RPMI7951 (cell line): ENCODE results near the gene ZPLD1. TPM values are rescaled to one million over a fixed set of nuclear protein-coding genes. Genes with fewer than 3 reads are reported as not detected.

Source experiments
- DNase-seq: peaks from one replicate; pipeline ENCODE4 v3.0.0-alpha.2; 2012; ENCODE audit warnings: low read depth
- total RNA-seq: library from RNA; depleted of rRNA; stranded (reverse); fragments of >200 nt; shearing (Covaris generic); gene quantifications from 2 replicates; pipeline ENCODE4 v1.2.3, GENCODE V29; 2014; rRNA removed

Gene ZPLD1
- 0.20 TPM in 1 of 2 replicates, not detected in the other for total RNA-seq

DNA sequence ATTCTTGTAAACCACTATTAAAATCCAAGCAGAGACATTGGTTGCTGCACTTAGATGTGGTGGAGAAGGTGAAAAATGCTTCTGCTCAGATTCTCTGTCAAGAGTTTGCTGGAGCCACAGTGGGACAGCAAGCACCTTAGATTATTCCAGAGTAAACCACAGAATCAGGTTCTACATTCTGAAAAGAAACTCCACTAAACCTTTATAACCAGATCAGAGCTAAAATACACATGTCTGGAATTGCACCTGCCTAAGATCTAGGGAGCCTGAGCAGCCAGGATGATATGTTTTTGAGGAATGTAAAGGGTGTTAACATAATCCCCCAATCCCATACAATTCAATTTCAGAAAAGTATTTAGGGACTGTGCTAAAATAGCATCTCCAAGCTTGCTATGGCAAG, at the start of gene ZPLD1:
ZPLD1 (plus strand) TSS at position 301 of the 400 bp plus-strand sequence. CDS start 3,473 bp downstream, outside the sequence.
- DNase-seq: no peak

DNA sequence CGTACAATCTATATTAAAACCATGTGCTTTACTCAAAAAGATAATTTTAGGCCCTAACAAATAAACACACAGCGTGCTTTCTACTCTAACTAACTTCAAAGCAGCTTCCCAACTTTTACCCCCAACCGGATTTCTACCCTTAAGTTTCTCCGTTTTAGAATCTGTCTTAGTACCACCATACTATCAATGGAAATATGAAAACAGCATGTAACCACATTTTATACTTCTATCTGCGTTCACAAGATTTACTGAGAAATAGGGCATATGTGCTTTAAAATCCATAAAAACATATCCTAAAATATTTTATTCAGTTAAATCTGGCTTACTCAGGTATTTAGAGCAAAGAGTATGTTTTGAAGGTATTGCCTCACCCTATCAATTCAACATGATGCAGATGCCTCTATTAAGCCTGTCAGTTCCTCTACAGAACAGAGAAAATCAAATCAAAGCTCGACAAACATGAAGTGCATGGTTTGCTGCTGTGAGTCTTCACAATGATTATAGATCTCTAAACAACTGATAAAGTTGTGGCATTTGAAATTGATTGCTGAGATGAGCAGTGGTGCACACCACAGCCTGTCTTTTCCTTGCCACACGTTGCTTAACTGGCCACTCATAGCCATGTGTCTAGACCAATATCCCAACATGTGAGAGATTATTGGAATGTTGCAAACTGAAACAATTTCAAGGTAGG, 44.5 kb upstream of the ZPLD1 start:
- DNase-seq: no peak

DNA sequence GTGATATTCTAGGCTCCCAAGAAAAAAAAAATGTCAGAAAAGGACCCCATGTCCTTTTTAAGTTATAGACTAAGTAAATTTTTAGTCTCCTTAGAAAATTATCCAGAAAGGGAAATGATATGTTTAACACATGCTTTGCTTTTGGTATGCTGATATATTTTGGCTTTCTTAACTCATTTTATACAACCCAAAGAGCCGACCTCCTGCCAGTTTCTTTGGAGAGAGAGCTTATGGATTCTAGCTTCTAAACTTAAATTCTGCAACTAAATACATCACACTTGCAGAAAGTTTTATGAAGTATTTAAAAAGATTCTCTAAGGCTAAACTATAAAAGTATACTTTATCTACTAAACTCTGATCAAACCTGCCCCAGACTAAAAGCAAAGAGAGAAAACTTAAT, 43.9 kb upstream of the ZPLD1 start:
- DNase-seq: no peak

DNA sequence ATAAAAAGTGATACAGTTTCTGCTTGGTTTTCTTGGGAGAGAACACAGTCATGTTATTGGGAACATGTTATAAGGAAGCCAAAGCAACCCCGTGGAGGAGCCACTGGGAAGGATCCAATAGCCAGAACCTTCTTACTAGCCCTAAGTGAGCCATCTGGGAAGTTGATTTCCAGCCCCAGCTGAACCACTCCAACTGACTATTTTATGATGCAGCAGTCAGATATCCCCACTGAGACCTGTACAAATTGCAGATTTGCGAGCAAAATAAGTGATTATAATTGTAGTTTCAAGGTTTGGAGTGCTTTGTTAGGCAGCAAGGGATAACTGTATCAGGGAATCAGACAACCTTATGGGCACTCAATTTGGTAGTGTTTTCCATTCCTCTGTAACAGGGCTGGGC, 43.3 kb upstream of the ZPLD1 start:
- DNase-seq: no peak

DNA sequence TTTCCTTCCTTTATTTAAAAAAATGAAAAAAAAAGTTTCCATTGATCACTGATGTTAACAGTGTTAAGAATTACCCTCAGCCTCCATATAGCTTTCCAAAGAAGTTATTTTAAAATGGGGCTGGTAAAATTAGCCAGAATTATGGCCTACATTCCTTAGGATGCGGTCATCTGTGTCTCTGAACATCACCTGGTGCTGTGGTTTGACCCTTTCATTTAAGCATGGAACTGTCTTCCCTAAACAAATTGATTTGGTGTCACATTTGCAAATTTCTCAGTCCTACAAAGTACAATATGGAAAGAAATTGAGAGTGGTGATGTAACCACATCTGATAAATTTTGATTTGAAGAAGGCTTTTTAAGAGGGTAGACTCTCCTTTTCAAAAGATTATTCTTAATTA, 40.3 kb upstream of the ZPLD1 start:
- no peak for DNase-seq

DNA sequence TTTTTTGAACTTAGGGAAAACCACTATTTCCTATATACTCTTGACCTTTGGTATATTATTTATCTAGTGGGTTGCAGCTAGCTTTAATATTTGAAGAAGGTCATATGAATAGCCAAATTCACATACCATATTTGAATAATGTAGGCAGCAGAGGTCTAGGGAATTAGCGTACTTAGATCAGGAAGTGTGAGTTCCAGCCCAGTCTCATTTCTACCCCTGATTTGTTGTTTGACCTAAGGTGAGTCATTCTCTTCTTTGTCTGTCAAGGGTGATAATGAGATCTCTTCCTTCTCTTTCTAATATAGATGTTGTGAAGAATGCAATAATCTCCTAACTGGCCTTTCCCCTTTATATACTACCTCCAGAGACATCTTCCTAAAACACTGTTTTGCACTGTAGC, 36.6 kb upstream of the ZPLD1 start:
- DNase-seq: no peak

DNA sequence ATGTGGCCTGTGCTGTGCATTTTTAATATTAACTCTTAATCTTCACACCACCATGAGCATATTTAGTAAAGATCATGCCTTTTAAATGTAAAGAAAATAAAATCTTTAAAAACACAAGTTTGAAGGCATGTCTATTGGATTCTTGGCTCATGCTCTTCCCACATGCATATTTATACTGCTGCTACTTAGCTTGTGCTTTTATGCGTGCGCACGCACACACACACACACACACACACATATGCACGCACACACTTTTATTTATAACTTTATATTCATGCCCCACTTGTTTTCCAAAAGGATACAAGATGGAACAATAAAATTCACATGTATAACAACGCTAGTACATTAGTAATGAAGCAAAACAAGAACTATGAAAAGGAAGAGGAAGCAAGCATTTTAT, 36.1 kb upstream of the ZPLD1 start:
- DNase-seq: no peak

DNA sequence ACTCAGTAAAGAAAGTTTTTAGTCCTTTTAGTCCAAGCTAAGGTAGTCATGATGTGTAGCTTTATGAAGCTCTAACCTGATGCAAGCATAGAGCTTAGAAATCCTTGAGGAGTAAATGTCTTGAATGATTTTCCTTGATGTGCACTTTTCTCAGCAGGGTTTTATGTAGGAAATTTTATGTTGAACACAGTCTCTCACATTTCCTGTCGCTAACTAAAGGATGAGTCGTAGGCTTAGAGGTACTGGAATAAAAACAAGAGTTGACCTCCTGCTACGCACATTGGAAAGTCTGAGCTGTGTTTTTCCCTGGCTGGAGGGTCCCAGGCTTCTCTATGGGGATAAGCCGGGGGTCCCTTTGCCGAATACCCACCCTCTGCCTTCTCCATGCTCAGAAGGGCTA, 34.7 kb upstream of the ZPLD1 start:
- peak; percentile 38 for DNase-seq

DNA sequence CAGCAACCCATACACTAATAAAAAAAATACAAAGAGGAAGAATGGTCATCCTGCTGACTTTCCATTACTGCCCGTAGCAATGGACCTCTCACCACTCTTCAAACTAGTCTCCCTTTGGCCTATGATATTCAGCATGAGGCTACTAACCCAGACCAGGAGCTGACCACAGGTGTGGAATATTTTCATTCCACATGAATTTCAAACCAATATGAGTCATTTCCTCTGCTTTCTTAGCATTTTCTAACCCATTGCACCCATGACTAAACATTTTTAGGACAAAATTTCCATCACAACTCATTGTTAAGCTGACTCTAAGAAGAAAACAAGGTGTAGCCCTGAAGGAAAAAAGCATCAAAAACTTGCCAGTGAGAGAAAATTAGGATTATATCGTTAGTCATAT, 34.0 kb upstream of the ZPLD1 start:
- DNase-seq: peak; percentile 92

DNA sequence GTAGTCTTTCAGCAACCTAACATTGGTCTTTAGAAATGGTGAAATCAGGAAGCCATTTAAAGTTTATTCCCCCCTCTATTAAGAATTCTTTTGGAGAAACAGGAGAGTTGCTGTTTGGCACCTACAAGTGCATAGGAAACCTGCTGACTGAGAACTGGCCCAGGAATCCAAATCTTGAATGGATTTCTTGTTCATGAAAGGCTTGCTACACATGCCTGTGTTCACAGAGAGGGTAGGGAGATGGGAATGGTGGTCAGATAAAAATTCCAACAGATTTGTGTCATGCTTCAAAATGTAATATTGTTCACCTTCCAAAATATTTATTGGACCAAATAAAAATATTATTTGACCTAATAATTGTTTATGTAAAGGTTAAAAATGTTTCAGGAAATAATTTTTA, 24.2 kb upstream of the ZPLD1 start:
- DNase-seq: no peak

DNA sequence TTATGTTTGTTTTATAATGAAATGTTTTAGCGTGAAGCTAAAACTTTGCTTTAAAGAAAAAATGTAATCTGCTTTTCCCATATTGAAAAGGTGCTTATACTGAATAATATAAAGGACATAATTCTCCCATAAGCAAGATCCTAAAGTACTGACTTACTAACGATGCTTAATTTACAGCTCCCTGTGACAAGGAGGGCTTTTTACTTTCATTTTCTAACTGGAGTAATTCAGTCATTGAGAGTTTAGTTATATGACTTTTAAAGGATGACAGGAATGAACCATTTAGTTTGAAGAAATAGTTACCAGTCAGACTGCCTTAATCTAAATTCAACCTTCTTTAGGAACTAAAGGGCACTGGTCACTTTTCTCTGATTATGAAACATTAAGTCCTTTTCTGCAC, 19.3 kb upstream of the ZPLD1 start:
- DNase-seq: peak; percentile 43

DNA sequence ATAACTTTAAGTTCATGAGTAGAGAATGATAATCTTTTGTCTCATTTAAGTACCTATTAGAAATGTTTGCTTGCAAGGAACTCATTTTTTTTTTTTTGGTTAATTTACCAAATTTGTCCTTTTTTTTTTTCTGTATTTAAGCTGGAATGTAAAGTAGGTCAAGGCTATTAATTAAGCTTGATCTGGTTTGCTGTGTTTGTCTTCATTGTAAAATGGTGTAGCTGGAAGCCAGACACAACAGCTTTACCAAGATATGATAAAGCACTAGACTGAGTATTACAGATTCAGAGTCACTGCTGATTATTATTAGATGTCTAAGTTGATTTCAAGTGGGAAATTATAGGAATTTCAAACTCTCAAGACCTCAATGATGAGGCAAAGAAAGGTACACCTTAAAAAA, 15.0 kb upstream of the ZPLD1 start:
- no peak for DNase-seq

DNA sequence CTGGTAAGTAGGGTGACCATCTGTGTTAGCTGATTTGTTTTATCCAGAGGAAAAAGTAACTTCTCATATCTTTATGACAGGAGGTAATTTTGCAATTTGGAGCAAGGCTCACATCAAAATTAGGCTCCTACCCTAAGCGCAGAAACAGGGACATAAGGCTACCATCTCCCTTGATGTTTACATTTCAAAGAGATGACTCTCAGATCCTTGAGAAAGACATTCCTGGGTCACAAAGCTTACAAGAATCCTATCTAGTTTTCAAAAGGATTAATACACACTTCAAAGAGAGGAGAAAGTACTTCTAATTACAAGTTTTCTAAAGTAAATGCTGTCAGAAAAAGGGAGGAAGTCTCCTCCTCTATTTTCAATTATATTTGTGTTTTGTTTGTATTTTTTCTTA, 7.0 kb downstream of the ZPLD1 start:
- DNase-seq: no peak

DNA sequence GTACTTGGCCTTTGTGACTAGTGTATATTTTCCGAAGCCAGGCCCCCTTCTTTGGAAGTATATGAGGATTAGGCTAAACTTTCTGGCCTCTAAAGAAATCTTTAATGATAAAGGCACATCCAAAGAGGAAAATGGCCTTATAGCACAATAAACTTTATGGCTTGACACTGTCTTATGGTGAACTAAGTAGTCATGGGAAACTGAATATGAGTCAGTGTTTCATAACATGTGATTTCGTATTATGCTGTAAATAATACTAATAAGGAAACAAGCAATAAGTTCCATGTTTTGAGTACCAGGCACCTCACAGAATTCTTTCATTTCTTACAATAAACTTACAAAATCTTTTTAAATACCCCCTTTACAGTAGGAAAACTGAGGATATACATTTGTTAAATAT, 8.2 kb downstream of the ZPLD1 start:
- DNase-seq: no peak

DNA sequence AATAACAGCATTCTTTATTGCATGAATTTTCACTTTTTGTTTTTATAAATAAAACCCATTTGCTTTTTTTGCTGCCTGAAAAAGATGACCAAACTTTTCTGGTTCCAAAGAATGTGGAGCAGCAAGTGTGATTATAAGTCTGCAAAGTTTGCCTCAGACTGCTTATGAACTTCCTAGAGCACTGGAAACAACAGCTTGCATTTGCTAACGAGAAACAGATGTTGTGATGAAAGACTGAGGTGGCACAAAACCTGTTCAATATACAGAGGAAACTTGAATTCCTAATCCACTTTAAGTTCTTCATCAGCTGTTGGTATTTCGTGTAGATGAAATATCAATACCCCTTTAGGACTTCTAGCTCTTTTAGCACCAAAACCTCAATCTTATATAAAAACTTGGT, 9.3 kb downstream of the ZPLD1 start:
- DNase-seq: peak; percentile 74

DNA sequence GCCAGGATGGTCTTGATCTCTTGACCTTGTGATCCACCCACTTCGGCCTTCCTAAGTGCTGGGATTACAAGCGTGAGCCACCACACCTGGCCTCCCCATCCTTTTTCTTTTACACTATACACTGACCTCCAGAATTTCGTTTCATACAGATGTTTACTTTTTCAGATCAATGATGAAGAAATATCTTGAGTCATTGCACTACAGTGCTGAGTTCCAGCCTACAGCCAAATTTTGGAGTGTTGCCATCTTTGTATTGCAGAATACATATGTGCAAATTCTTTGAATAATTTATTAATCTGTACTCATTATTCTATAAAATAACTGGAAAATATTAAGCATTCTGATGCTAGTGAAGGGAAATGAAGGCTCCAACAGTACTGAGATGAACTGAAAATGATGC, 12.5 kb downstream of the ZPLD1 start:
- DNase-seq: peak; percentile 6

DNA sequence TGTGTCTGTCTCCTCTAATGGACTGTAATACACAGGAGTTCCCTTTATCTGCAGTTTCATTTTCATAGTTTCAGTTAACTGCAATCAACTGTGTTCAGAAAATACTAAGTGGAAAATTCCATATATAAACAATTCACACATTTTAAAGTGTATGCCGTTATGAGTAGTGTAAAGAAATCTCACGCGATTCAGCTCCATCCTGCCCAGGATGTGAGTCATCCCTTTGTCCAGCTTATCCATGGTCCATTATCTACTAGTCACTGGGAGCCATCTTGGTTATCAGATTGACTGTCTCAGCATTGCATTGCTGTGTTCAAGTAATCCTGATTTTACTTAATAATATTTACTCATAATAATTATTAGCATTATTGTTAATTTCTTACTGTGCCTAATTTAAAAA, 14.5 kb downstream of the ZPLD1 start:
- DNase-seq: peak; percentile 87

DNA sequence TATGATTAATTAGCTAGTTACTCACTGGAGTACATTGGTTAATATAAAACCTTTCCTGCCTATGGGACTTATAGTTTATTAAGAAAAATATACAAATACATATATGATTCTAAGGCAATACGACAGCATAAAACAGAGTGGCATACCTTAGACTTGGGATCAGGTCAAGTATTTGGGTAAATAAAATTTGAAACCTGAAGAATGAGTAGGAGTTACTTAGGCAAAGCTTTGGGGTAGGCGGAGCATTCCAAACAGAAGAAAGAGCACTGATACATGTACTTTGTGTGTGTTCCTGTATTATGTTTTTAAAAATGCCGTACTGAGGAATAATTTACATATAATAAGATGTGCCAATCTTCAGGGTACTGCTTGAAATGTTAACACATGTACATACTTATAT, 15.1 kb downstream of the ZPLD1 start:
- no peak for DNase-seq

DNA sequence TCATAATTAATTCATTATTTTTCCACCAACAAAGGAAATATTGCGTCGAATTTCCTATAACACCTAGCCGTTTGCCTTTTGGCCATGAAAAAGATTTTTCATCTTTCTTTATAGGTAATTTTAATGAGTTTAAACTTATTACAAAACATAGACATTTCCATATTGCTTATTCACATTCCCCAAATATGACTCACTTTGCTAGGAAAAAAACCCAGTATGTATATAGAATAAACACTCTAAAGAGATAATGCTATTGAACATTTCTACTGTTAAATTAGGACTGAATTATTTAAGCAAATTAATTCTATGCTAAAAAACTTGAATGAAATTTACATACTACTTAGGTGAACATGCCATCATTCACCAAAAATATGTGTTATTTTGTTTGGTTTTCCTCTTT, 16.2 kb downstream of the ZPLD1 start:
- no peak for DNase-seq

DNA sequence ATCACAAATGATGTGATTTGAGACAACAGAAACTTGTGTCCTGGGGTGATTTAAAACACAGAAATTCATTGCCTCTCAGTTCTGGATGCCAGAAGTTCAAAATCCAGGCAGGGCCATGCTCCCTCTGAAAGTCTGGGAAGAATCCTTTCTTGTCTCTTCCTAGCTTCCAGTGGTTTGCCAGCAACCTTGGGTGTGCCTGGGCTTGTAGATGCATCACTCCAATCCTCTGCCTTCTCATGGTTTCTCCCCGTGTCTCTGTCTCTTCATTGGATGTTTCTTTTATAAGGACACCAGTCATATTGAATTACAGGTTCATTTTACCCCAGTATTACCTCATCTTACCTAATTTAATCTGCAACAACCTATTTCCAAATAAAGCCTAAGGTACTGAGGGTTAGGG, 16.7 kb downstream of the ZPLD1 start:
- DNase-seq: no peak

DNA sequence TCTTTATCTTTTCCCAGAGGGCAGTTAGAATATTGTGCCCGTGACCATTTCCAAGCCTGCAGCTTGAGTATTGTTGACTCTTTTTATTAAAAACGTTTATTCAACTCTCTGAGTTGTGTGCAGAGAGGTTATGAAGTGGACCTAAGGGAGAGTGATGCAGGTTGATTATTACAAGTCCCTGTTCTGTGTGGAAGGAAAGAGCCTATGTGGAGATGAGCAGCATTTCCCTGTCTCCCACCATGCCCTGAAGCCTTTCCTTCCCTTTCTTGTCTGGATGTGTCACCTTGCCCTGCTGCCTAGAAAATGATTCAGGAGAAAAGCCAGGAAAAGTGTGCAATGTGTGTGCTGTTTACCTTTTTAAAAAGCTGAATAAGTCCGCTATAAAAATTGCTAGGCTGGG, 19.4 kb downstream of the ZPLD1 start:
- DNase-seq: no peak

DNA sequence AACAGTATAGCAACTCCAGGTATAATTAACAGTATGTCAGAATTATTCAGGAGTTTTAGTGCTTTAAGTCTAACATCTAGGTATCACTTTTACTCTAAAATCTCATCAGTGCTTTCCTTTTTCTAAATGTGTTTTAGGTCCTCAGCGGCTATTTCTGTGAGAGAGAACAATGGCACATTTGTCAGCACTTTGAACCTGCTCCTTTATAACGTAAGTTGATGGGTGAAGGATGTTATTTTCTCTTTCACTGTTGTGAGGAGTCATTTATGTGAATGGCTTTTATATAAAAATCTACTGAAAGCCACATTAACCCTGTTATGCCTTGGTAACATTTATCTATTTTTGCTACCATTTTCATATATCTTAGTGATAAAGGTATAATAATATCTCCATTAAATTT, 22.8 kb downstream of the ZPLD1 start:
- no peak for DNase-seq

DNA sequence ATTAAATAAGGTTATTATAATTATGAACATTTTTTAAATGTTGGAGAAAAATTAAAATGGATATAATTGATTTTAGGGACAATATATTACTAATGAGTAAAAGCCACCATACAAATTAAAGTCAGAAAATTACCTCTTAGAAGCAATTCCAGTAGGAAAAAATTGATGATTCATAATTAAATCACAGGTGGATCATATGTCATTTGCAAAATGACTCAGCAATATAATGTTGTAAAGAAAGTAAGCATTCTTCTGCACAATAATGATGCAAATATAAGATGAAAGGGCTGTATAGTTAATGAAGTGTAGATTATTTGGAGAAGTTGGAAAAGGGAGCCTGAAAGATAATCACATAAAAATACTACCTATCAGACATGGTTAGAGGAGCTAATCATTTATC, 25.8 kb downstream of the ZPLD1 start:
- peak; percentile 12 for DNase-seq

DNA sequence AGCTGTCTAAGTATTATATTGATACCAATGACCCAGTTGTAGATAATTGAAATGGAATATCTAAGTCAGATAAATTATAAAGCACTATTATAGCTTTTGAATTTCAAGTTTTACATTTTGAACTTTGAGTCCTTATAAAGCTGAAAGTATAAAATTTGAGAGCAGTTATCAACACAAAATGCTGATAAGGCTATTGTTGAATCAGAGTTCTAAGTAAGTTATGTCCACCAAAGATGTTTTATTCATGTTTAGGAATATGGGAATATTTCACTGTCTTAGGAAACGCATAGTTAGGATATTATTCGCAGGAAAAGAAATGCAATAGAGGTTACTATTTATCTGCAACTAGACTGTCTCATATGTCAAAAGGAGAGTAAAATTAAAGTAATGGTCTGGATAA, 29.4 kb downstream of the ZPLD1 start:
- no peak for DNase-seq
